NCI-H345 (cell line): ENCODE results near the gene CDCA7L.
"Not testable (repeated sequence)": the region's sequence is repeated elsewhere in the genome, so short reads cannot be mapped to it uniquely, and the experiment has no call there.

ENCODE experiments used
- DNase-seq: peaks from one replicate; lab custom pipeline; 2025; lab: John Stamatoyannopoulos, UW

Gene CDCA7L

GRCh38 chr7:21943436-21943835, 2.3 kb downstream of the CDCA7L start:
- no peak for DNase-seq

- DNase-seq, result no peak
Measured at GRCh38 chr7:21942955-21943354, 2.7 kb downstream of the CDCA7L start.

- no peak for DNase-seq
Measured at GRCh38 chr7:21941611-21942141, 4.0 kb downstream of the CDCA7L start.

GRCh38 chr7:21939858-21940372, 5.8 kb downstream of the CDCA7L start:
- no peak for DNase-seq

- DNase-seq, result peak; percentile 63
Measured at GRCh38 chr7:21939136-21939857, 6.4 kb downstream of the CDCA7L start.

- DNase-seq, result no peak
Measured at GRCh38 chr7:21938463-21938862, 7.2 kb downstream of the CDCA7L start.

- no peak for DNase-seq
Measured at GRCh38 chr7:21934808-21935207, 10.9 kb downstream of the CDCA7L start.

- not testable (repeated sequence) for DNase-seq
Measured at GRCh38 chr7:21933293-21933692, 12.4 kb downstream of the CDCA7L start.

- no peak for DNase-seq
Measured at GRCh38 chr7:21927693-21928092, 18.0 kb downstream of the CDCA7L start.

- no peak for DNase-seq
Measured at GRCh38 chr7:21926448-21926847, 19.3 kb downstream of the CDCA7L start.

GRCh38 chr7:21923658-21924057, 22.0 kb downstream of the CDCA7L start:
- peak; percentile 97 for DNase-seq

GRCh38 chr7:21922605-21923004, 23.1 kb downstream of the CDCA7L start:
- no peak for DNase-seq

GRCh38 chr7:21920936-21921335, 24.8 kb downstream of the CDCA7L start:
- no peak for DNase-seq

GRCh38 chr7:21918216-21918615, 27.5 kb downstream of the CDCA7L start:
- DNase-seq, result no peak

GRCh38 chr7:21916629-21917028, 29.1 kb downstream of the CDCA7L start:
- no peak for DNase-seq

GRCh38 chr7:21916176-21916575, 29.5 kb downstream of the CDCA7L start:
- no peak for DNase-seq

- no peak for DNase-seq
Measured at GRCh38 chr7:21915140-21915539, 30.6 kb downstream of the CDCA7L start.

- DNase-seq, result no peak
Measured at GRCh38 chr7:21914671-21915070, 31.0 kb downstream of the CDCA7L start.

GRCh38 chr7:21912931-21913780, 32.5 kb downstream of the CDCA7L start:
- DNase-seq, result no peak

GRCh38 chr7:21912305-21912704, 33.4 kb downstream of the CDCA7L start:
- no peak for DNase-seq

- no peak for DNase-seq
Measured at GRCh38 chr7:21911341-21911875, 34.3 kb downstream of the CDCA7L start.

- no peak for DNase-seq
Measured at GRCh38 chr7:21910253-21910652, 35.4 kb downstream of the CDCA7L start.

GRCh38 chr7:21908746-21909145, 37.0 kb downstream of the CDCA7L start:
- DNase-seq, result no peak
